GM12873 (cell line): ENCODE results near the gene NRXN2.

Experiments used
- TF ChIP-seq, protein P1 (sequence below): IDR thresholded peaks from 2 replicates; pipeline ENCODE4 v1.5.1; 2012; ENCODE audit warnings: low read depth, mild to moderate bottlenecking, moderate library complexity, low read length, control low read depth; ENCODE audit not compliant: insufficient read depth; ENCODE audit errors: missing control alignments

The NRXN2 gene

DNA sequence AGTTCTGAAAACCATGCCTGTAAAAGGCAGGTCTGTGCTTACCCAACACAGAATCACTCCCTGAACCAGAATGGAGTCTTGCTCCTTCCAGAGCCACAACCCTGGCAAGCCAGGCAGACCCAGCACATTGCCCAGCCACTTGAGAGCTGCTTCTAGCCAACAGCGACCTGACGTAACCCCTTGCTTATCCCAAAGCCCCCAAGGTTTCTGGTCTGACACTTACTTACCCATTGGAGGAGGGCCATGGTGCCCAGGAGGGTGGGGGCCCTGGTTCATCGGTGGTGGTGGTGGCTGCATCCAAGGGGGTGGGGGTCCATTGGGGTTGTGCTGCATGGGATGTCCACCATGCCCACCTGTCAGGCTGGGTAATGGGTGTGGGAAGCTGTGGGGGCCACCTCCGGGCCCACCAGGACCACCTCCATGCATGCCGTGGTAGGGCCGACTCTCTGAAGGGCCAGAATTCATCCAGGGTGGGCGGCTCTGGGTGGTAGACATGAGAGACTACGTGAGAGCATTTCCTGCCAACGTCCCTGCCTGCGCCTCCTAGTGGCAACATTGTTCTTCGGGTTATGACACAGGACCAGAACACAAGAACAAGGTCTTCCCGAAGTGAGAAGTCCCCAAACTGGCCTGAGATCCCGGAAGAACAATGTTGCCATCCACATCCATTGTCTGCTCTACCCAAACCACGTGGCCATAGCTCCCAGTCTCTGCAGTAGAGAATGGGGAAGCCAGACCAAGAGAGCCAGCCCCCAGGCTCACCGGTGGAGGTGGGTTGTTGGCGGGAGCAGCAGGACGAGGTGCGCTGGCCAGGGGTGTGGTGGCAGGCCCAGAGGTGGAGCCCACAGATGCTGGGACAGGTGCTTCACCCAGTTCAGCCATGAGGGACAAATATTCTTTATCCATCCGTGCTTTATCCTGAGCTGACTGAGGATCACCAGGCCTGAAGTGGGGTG lies 44.6 kb upstream of the NRXN2 start:
- TF ChIP-seq, protein P1, sequence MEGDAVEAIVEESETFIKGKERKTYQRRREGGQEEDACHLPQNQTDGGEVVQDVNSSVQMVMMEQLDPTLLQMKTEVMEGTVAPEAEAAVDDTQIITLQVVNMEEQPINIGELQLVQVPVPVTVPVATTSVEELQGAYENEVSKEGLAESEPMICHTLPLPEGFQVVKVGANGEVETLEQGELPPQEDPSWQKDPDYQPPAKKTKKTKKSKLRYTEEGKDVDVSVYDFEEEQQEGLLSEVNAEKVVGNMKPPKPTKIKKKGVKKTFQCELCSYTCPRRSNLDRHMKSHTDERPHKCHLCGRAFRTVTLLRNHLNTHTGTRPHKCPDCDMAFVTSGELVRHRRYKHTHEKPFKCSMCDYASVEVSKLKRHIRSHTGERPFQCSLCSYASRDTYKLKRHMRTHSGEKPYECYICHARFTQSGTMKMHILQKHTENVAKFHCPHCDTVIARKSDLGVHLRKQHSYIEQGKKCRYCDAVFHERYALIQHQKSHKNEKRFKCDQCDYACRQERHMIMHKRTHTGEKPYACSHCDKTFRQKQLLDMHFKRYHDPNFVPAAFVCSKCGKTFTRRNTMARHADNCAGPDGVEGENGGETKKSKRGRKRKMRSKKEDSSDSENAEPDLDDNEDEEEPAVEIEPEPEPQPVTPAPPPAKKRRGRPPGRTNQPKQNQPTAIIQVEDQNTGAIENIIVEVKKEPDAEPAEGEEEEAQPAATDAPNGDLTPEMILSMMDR: peak; percentile 87

GRCh38 chr11:64766881-64767280 lies 43.9 kb upstream of the NRXN2 start:
- TF ChIP-seq, protein P1: no peak

DNA sequence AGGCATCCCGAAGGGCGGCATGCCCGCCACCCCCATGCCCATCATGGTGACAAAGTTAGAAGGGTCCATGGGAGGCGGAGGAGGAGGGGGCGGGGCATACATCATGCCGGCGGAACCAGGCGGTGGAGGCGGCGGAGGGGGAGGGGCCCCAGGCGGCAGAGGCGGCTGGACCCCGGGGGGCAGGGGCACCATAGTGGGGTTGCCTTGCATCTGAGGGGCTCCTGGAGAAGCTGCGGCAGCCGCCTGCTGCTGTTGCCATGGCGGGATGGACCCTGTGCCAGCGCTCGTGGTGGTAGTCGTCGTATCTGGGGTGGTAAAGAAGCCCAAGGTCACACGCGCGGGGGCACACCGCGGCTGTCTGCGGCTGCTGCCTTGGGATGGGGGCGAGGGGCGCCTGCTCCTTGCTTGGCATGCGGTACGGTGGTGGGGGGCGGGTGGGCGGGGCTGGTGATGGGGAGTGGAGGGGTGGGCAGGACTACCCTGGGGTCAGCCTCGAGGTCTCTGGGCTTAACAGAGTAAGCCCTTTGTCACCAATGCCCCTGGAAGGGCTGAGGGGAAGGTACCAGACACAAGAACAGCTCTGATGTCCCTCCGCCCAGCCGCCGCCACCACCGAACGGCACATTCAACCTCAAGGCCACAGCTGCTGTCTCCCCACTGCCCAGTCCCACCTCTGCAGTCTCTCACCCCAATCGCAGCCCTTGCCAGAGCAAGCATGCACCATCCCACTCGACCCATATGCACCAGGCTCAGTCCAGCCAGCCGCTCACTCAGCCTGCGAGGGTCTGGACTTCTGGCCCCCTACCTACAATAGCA lies 43.1 kb upstream of the NRXN2 start:
- TF ChIP-seq, protein P1: no peak

DNA sequence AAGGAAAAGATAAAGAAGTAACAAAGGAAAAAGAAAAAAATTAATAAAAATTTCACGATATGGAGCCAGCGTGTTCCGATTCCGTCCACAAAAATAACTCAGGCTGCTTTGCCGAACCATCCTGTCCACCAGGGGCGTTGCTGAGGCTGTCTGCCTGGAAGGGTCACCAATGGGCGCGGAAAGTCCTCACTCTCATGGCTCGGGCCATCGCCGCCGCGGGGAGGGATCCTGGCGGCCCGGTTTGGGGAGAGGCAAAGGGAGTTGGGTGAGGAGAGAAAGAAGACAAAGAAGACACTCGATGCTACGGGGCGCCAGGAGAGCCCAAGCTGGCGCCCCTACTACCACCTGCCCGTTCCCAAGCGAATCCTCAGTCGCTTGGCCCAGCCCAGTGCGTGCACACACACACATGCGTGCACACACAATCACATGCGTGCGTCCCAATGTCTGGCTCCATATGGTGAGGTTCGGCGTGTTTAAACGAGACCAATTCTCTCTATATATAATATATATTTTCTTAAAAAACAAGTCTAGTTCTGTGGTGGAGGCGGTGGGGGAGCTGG lies 42.4 kb upstream of the NRXN2 start:
- TF ChIP-seq, protein P1: peak; percentile 44

- TF ChIP-seq, protein P1: no peak
Observed at GRCh38 chr11:64764753-64765152, 41.8 kb upstream of the NRXN2 start.

DNA sequence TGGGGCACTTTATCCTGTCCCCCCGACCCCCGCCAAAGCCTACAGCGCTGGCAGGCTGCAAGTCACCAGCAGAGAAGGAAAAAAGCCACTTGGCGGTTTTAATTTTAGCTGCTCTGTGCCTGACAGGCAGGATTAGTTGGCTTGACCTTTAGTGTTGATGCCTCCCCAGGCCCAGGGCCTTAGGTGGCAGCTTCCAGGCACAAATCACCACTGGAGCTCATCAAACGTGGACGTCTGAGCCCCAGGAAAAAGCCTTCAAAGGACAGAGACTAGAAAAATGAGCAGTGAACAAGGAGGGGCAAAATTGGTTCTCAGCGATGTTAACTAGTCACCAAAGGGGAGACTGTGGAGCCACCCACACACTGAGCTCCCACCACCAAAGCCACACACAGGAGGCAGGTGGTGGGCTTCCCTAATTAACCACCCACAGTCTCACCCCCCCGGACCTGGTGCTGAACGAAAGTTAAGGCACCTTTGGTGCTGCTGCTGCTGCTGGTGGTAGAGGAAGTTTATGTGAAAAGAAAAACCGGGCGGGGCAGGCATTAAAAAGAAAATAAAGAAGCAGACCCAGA lies 41.1 kb upstream of the NRXN2 start:
- TF ChIP-seq, protein P1: no peak

DNA sequence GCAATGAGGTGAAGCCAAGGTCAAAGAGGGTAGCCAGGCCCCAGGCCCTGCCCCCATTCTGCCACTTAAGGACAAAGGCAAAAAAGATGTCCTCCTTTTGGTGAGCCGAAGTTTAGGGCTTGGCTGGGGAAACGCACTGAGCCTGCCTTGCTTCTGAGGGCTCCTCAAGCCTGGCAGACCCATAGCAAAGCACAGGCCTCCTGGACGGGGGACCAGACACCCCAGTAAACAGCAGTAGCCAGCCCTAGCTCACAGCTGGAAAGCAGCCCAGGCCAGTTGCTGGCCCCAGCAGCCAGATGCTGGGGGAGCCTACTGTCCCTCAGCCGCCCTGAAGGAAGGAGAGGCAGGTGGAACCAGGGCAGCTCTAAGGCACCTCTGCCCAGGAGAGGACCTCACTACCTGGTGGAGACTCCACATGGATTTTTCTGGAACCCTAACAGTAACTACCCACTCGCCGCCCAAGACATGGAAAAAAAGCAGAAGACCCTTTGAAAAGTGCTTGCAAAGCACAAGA lies 40.6 kb upstream of the NRXN2 start:
- TF ChIP-seq, protein P1: no peak
